Ammon's horn (tissue), 1 donor: ENCODE results near the gene EIF5.
"Not testable (repeated sequence)": the region's sequence is repeated elsewhere in the genome, so short reads cannot be mapped to it uniquely, and the experiment has no call there.

Source experiments
- DNase-seq: peaks from one replicate; pipeline ENCODE4 v3.0.0-alpha.2; 2016; ENCODE audit warnings: low spot score

Gene EIF5

DNA sequence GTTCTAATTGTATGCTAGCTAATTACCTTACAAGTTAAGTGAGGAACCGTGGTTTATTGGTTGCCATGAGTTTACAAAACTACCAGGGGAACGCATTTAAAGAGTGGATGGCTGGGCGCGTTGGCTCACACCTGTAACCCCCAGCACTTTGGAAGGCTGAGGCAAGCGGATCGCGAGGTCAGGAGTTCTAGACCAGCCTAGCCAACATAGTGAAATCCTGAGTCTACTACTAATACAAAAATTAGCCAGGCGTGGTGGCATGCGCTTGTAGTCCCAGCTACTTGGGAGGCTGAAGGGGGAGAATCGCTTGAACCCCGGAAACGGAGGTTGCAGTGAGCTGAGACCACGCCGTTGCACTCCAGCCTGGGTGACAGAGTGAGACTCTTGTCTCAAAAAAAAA lies 2.2 kb downstream of the EIF5 start:
- DNase-seq, result no peak

DNA sequence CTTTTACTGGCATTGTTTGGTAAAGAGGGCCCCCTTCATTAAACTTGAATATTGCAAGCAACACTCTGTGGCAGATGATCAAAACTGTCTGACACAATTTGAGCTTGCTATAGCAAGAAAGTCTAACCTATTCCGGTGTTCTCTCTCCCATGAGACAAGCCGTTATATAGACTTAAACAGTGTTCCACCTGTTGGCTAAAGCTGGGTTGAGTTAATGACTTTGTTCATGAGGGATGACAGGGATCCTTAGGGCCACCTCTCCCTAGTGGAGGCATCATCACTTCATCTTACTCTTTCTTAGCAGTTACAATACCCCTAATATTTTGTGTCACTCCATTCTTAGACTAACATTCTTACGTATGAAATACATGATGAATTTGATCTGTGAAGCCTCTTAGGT lies 3.8 kb downstream of the EIF5 start:
- no peak for DNase-seq

DNA sequence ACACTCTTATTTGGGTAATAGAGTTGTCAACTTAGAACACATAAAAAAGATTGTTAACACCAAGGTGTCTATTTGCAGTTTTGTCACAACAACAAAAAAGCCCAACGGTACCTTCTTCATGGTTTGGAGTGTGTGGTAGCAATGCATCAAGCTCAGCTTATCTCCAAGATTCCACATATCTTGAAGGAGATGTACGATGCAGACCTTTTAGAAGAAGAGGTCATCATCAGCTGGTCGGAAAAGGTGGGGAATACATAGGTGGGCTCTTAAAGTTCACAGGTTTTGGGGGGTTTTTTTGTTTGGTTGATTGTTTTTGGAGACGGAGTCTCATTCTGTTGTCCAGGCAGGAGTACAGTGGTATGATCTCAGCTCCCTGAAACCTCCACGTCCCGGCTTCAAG lies 5.5 kb downstream of the EIF5 start:
- no peak for DNase-seq

DNA sequence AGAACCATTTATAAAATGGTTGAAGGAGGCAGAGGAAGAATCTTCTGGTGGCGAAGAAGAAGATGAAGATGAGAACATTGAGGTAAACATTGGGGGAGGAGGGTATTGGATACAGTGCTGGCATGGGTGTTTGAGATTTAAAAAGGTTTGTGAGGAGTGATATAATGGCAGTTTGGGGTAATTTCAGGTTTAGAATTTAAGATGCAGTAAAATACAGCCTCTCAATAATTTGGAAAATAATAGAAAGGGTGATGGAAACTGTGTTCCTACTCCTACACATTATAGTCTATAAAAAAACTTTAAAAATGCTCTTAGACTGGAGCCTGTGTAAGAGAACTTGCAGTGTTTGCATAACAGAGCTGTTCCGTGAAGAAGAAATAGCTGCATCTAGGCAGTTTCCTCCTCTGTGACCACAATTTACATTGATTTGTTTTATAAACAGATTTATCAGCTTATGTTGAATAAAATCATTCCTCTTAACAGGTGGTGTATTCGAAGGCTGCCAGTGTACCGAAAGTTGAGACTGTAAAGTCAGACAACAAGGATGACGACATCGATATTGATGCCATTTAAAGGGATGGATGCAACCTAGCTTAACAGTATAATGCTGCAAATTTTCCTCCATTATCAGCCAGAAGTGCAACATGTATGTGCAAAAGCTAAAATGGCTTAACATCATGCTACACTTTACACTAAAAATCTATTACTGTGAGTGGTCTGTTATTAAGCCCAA lies 6.6 kb downstream of the EIF5 start:
- DNase-seq, result no peak

DNA sequence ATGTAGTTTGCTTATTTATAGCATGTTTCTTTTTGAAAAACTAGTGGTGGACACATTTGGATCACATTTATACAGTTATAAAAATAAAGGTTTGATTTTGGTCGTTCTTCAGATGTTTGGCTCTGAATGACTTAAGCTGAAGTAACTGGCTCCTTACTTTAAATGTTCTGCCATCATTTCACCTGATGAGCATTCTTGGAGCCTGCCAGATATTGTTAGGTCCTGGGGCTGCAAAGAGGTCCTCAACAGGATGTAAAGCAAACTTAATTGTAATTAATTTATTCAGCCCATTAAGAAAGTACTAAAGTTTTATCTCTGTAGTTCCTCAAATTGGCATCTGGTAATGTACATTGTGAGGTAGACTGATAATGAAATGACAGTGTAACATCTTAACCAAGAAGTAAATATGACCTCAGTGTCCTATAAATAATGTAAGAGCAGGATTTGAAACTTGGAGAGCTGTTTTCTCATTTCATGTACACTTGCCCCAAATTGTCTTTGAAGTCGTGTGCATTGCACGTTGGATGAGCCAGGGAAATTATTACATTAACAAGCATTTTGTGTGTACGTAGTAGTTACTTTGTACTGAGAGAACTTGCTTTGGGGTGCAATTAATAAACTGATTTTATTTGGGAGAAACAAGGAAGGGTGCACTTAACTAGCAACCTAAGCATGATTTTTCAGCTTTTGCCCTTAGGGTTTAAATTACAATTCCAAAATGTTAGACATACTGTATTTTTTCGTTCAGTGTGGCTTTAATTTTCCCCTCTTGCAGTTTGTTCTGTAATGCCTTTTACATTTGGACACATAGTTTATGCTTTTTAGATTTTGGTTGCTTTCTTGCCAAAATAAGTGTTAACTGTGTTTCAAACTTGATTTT lies 7.5 kb downstream of the EIF5 start:
- no peak for DNase-seq

DNA sequence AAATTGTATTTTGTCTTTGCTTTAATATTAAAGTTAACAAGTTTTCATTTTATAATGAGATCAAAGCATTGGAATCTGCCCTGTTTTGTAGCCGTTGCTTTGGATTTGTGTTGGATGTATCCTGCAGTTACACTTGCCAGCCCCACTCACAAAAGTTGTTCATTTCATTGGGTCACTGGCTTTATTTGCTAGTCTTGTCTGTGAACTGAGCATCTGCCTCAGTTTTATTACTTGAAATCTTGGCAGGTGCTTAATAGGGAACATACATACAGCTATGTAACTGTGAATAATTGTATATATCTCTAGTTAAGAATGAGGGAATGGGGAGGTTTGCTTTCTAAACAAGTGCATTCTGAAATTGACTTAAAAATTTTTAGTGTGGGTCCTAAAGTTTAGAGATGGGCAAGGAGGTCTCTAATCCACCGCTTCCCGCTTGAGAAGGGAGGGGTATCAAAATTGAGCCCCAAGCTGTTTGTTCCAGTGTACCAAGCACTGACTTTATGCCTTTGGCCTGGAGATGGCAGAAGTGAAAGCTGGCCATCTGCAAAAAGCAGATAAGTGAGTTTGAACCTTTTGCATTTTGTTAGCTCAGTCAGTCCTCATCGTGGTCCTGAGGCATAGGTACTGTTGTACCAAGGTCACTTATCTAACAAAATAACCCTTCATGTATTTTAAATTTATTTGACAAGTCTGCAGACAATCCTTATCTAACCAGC lies 9.3 kb downstream of the EIF5 start:
- DNase-seq, result no peak

DNA sequence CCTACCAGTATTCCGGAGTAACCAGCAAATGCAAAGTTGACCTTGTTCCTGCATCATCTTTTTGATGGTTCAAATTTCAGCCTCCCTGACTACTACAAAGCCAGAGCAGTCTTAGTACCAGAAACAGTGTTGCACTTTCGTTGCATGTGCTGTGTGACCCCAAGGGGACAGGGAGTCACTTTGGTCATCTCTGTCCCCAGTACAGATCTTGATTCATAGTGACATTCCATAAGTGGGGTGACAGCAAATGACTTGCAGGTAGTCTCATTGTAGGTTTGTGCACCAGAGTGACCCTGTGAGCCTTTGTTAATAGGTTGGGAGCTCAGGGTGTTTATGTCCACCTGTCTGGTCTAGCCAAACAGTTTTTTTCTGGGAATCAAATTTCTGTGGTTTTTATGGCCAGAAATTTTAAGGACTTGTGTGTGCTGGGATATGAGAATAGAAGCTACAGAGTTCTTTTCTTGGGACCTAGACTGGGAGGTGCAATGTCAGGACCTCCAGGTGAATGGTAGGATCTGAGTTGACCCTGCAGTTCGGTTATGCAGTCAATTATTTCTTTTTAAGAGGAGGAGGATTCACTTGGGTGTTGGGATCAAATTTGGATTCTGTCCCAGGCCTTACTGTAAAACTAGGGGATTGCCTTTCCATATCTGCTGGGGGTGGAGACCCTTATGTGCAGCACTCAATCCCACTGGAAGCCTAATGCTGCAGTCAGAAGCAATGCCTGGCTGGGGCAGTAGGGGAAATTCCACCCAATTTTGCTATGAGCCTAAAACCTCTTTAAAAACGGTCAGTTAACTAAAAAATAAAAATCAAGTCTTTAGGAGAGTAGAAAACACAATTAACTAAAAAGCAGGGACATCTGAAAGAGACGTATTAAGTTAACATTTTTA lies 10.1 kb downstream of the EIF5 start:
- no peak for DNase-seq

- no peak for DNase-seq
Measured at GRCh38 chr14:103346286-103346685, 12.2 kb downstream of the EIF5 start.

GRCh38 chr14:103347091-103347815 lies 13.2 kb downstream of the EIF5 start:
- no peak for DNase-seq

GRCh38 chr14:103348154-103348553 lies 14.1 kb downstream of the EIF5 start:
- DNase-seq, result no peak

DNA sequence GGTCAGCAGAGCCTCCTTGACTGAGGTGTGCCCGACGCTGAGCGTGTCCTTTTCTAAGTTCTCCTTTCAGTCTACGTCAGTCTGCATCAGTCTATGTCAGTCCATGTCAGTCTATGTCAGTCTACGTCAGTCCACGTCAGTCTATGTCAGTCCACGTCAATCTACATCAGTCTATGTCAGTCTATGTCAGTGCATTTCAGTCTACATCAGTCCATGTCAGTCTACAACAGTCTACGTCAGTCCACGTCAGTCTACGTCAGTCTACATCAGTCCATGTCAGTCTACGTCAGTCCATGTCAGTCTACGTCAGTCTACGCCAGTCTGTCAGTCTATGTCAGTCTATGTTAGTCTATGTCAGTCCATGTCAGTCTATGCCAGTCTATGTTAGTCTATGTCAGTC lies 15.9 kb downstream of the EIF5 start:
- no peak for DNase-seq

DNA sequence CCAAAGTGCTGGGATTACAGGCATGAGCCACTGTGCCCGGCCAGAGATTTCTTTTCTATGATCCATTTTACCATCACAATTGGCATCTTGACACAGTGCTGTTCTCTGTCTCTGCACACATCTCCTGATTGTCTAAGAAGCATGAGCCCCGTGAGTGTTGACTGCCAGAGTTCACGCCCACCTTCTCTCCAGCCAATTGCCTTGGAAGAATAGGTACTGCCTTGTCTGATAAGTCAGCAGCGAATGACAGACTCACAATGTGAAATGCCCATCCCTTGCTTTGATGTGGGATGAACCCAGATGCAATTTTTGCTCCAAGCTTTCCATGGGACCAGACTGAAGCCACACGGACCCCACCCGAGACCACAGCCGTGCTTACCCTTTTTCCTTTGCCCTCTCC lies 19.3 kb downstream of the EIF5 start:
- DNase-seq, result no peak

- DNase-seq, result no peak
Measured at GRCh38 chr14:103354141-103354540, 20.1 kb downstream of the EIF5 start.

- DNase-seq, result no peak
Measured at GRCh38 chr14:103356024-103356682, 22.1 kb downstream of the EIF5 start.

DNA sequence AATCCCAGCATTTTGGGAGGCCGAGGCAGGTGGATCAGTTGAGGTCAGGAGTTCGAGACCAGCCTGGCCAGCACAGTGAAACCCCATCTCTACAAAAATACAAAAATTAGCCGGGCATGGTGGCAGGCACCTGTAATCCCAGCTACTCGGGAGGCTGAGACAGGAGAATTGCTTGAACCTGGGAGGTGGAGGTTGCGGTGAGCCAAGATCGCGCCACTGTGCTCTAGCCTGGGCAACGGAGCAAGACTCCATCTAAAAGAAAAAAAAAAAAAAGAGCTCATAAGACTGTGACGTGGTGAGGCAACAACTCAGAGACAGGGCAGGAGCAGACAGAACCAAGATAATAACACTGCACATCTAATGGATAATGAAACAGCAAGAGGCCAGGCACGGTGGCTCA lies 23.5 kb downstream of the EIF5 start:
- DNase-seq, result not testable (repeated sequence)

GRCh38 chr14:103360548-103360947 lies 26.5 kb downstream of the EIF5 start:
- DNase-seq, result no peak

DNA sequence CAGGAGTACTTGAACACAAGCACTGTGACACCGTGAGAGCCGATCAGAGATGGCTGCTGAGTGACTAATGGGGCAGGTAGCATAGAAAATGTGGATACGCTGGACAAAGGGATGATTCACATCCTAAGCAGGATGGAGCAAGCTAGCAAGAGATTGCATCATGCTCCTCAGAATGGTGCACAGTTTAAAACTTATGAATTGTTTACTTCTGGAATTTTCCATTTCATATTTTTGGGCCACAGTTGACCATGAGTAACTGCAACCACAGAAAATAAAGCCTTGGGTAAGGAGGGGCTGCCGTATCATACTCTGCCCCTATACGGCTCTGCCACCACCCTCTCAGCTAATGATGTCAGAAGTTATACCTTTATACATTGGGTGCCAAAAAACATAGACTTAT lies 27.8 kb downstream of the EIF5 start:
- no peak for DNase-seq

DNA sequence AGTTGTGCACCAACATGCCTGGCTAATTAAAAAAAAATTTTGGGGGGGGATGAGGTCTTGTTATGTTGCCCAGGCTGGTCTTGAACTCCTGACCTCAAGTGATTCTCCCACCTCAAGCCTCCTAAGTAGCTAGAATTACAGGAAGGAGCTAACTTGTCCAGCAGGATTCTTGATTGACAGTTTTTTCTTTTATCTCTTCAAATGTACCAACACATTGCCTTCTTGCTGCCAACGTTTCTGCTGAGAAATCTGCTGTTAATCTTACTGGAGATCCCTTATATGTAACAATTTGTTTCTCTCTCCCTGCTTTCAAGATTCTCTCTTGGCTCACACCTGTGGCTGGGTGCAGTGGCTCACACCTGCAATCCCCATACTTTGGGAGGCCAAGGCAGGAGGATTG lies 28.7 kb downstream of the EIF5 start:
- DNase-seq, result no peak

DNA sequence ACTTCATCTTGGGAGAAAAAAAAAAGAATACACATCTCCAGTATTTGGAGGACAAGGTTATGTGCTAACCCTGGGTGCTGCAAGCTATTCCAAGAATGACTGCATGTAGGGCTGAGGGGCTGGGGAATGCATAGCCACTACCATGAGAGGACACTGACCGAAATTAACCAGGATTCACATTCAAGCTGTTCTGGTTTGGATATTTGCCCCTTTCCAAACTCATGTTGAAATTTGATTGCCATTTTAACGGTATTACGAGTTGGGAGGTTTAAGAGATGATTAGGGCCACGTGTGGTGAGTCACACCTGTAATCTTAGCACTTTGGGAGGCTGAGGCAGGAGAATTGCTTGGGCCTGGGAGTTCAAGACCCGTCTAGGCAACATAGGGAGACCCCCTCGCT lies 32.7 kb downstream of the EIF5 start:
- DNase-seq, result no peak

DNA sequence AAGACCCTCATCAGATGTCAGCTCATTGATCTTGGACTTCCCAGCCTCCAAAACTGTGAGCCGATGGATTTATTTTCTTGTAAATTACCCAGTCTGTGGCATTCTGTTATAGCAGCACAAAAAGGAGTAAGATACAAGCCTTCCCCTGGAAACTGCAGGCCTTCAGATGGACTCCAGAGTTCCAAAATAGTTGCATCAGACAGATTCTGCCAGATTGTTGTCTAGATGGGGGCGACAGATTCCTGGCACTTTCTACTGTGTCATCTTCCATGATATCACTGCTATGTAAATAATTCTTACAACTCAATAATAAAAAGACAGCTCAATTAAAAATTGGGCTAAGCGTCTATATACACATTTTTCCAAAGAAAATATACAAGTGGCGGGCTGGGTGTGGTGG lies 34.0 kb downstream of the EIF5 start:
- DNase-seq, result peak; percentile 44

- DNase-seq, result no peak
Measured at GRCh38 chr14:103370087-103370486, 36.0 kb downstream of the EIF5 start.
